Tibial nerve (tissue), 4 donors: ENCODE results near the gene CST2. TPM values are rescaled to one million over a fixed set of nuclear protein-coding genes. Genes with fewer than 3 reads are reported as not detected.
A peak's percentile ranks its signal among the peaks of the same experiment; 100 is the strongest.
"Not testable (repeated sequence)": the region's sequence is repeated elsewhere in the genome, so short reads cannot be mapped to it uniquely, and the experiment has no call there.

Experiments
- DNase-seq, 2 donors: peaks; one replicate each; pipeline ENCODE4 v3.0.0-alpha.2; 2019; ENCODE audit warnings: low spot score in 2 of 2
- H3K27ac ChIP-seq, 4 donors: fragments of 200-600 bp; sonication (generic) in 3 of 4; one replicate each; pipeline ENCODE4 v1.5.1; 2017 to 2019; ENCODE audit warnings: mild to moderate bottlenecking in 1 of 4
- H3K27me3 ChIP-seq, 2 donors: fragments of 200-600 bp; sonication (generic) in 1 of 2; one replicate each; pipeline versions ENCODE4 v1.5.1 to v1.6.0; 2017 to 2019
- H3K36me3 ChIP-seq, 3 donors: fragments of 200-600 bp; sonication (generic); one replicate each; pipeline ENCODE4 v1.5.1; 2018 to 2019
- H3K4me1 ChIP-seq, 4 donors: fragments of 200-600 bp; sonication (generic) in 3 of 4; one replicate each; pipeline ENCODE4 v1.5.1; 2017 to 2019
- H3K4me3 ChIP-seq, 4 donors: fragments of 200-600 bp; sonication (generic) in 3 of 4; one replicate each; pipeline ENCODE4 v1.5.1; 2017 to 2019; ENCODE audit warnings: mild to moderate bottlenecking in 1 of 4, moderate library complexity in 1 of 4
- H3K9me3 ChIP-seq, 4 donors: fragments of 200-600 bp; sonication (generic) in 3 of 4; one replicate each; pipeline ENCODE4 v1.5.1; 2017 to 2019
- CTCF ChIP-seq, 5 experiments: fragments of 200-600 bp in 3 of 5; fragments of 450-650 bp in 2 of 5; sonication (generic) in 3 of 5; IDR thresholded peaks; one replicate each; pipeline ENCODE4 v1.5.1; 2016 to 2019; ENCODE audit warnings: antibody characterized with exemption in 5 of 5, mild to moderate bottlenecking in 3 of 5, moderate library complexity in 2 of 5
- EP300 ChIP-seq, 2 donors: sonication (generic); formaldehyde crosslinking; IDR thresholded peaks; one replicate each; pipeline ENCODE4 v1.6.1; 2017; ENCODE audit warnings: antibody characterized with exemption in 2 of 2, mild to moderate bottlenecking in 1 of 2
- POLR2A ChIP-seq, 2 donors: fragments of 450-650 bp; IDR thresholded peaks; one replicate each; pipeline ENCODE4 v1.6.1; 2017; ENCODE audit warnings: antibody characterized with exemption in 2 of 2, mild to moderate bottlenecking in 2 of 2, moderate library complexity in 2 of 2
- WGBS, 2 donors: methylation state at CpG; one replicate each; pipeline ENCODE4 v1.1.5; 2018; 5-methylcytosine and 5-hydroxymethylcytosine counted together
- total RNA-seq, 4 donors: library from RNA; depleted of rRNA; stranded (reverse); fragments of >200 nt; gene quantifications; one replicate each; pipeline ENCODE4 v1.1.0, GENCODE V29; 2016

Gene CST2
- total RNA-seq, 4 donors from 2014 or later: 0.98 to 2.4 TPM; not detected in 2

- TF ChIP-seq CTCF (IDR thresholded peaks at IDR 0.05) (no peak), POLR2A (IDR thresholded peaks at IDR 0.05) (no peak)
- no peaks in the 10 kb centered on the region for H3K9me3 ChIP-seq
- no peak overlapping the region for H3K4me3 ChIP-seq
- H3K27ac ChIP-seq: no peak overlapping the region
- 97 to 99% methylated on average over 3 of the region's 3 CpGs for WGBS, 2 donors
- DNase-seq: no peak
- no peaks in the 10 kb centered on the region for H3K4me1 ChIP-seq
- H3K27me3 ChIP-seq: no peaks in the 10 kb centered on the region
- H3K36me3 ChIP-seq: no peaks in the 10 kb centered on the region
Measured at GRCh38 chr20:23800865-23801264, 25.7 kb downstream of the CST2 start.

- peak in 1 of 2 donors; percentile 33 for DNase-seq
- not testable (repeated sequence) for H3K27me3 ChIP-seq, H3K36me3 ChIP-seq, H3K27ac ChIP-seq, H3K4me1 ChIP-seq, H3K4me3 ChIP-seq, H3K9me3 ChIP-seq
- WGBS, 2 donors: 59 to 66% methylated on average over 4 of the region's 4 CpGs
- peak; percentile 28 to 55 (median 44) for TF ChIP-seq CTCF (IDR thresholded peaks at IDR 0.05)
Measured at GRCh38 chr20:23799216-23799847, 27.2 kb downstream of the CST2 start.

GRCh38 chr20:23795526-23795925 lies 31.0 kb downstream of the CST2 start:
- Histone ChIP-seq H3K9me3 (no peaks in the 10 kb centered on the region), H3K4me1 (no peaks in the 10 kb centered on the region), H3K36me3 (no peaks in the 10 kb centered on the region), H3K27me3 (no peaks in the 10 kb centered on the region), H3K4me3 (no peak overlapping the region), H3K27ac (no peak overlapping the region)
- TF ChIP-seq CTCF (IDR thresholded peaks at IDR 0.05) (no peak), POLR2A (IDR thresholded peaks at IDR 0.05) (no peak), EP300 (IDR thresholded peaks at IDR 0.05) (no peak)
- 89 to 93% methylated on average over 3 of the region's 3 CpGs for WGBS, 2 donors
- DNase-seq: no peak

- DNase-seq: no peak
- Histone ChIP-seq H3K27ac (no peak overlapping the region), H3K9me3 (peaks cover 0 to under 1% (median 0%) of the 10 kb centered on the region in 4 donors), H3K4me1 (no peaks in the 10 kb centered on the region), H3K4me3 (no peak overlapping the region), H3K27me3 (no peaks in the 10 kb centered on the region), H3K36me3 (no peaks in the 10 kb centered on the region)
- WGBS, 2 donors: 83% methylated on average over 7 of the region's 7 CpGs
- TF ChIP-seq POLR2A (IDR thresholded peaks at IDR 0.05): no peak
- TF ChIP-seq EP300 (IDR thresholded peaks at IDR 0.05): no peak
- TF ChIP-seq CTCF (IDR thresholded peaks at IDR 0.05): no peak
Measured at GRCh38 chr20:23794841-23795240, 31.7 kb downstream of the CST2 start.

- peaks cover 0 to 2% (median 0%) of the 10 kb centered on the region in 4 donors for H3K9me3 ChIP-seq
- H3K4me1 ChIP-seq: no peaks in the 10 kb centered on the region
- no peak overlapping the region for H3K4me3 ChIP-seq
- H3K36me3 ChIP-seq: no peaks in the 10 kb centered on the region
- DNase-seq: no peak
- H3K27me3 ChIP-seq: no peaks in the 10 kb centered on the region
- H3K27ac ChIP-seq: no peak overlapping the region
- 85% methylated on average over 7 of the region's 7 CpGs for WGBS, 2 donors
- no peak for TF ChIP-seq POLR2A (IDR thresholded peaks at IDR 0.05)
- TF ChIP-seq EP300 (IDR thresholded peaks at IDR 0.05): no peak
- no peak for TF ChIP-seq CTCF (IDR thresholded peaks at IDR 0.05)
Measured at GRCh38 chr20:23794065-23794464, 32.5 kb downstream of the CST2 start.
